ENCODE data around the gene FABP7. TPM values are rescaled to one million over a fixed set of nuclear protein-coding genes. Genes with fewer than 3 reads are reported as not detected.

Gene FABP7
- total RNA-seq (not detected), polyA plus RNA-seq (not detected)

DNA sequence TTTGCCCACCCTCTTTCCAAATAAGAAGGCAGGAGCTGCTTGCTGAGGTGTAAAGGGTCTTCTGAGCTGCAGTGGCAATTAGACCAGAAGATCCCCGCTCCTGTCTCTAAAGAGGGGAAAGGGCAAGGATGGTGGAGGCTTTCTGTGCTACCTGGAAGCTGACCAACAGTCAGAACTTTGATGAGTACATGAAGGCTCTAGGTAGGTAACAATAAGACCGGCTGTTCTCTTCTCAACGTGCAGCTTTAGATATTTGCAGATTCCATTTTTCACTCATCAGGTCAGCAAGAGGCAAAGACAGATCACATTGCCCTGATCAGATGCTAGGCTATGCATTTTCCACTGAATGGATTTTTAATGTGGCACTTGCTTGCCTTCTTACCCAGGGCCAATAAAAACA lies at the start of gene FABP7:
Gene FABP7 (plus strand): TSS at position 50 of the 400 bp plus-strand sequence. CDS start 79 bp downstream, at position 129.
- Histone ChIP-seq H3K27me3 (ENCODE audit: insufficient read depth, low read length, poor library complexity, severe bottlenecking) (no peaks in the 10 kb centered on the region), H3K36me3 (ENCODE audit: insufficient read depth, low read length) (no peaks in the 10 kb centered on the region), H3K4me1 (ENCODE audit: insufficient read depth, low read length) (no peaks in the 10 kb centered on the region), H3K27ac (ENCODE audit: low read depth, low read length) (no peak within 1 kb of the TSS), H3K9me3 (ENCODE audit: low read length) (no peaks in the 10 kb centered on the region), H3K4me3 (ENCODE audit: low read length) (no peak within 1 kb of the TSS)
- peak within 1 kb of the TSS in 1 of 8 donors; percentile 52 for H3K27ac Mint-ChIP-seq
- H3K27me3 Mint-ChIP-seq = peaks cover 2 to 14% of the 10 kb centered on the region in 2 donors
- ChIA-PET CTCF (no interaction called here), POLR2A (no interaction called here)
- DNase-seq = no peak
- no peaks in the 10 kb centered on the region for H3K36me3 Mint-ChIP-seq
- H3K4me1 Mint-ChIP-seq = no peaks in the 10 kb centered on the region
- H3K4me3 Mint-ChIP-seq = no peak within 1 kb of the TSS
- H3K9me3 Mint-ChIP-seq = peaks cover 0 to 5% (median 0%) of the 10 kb centered on the region in 5 donors

DNA sequence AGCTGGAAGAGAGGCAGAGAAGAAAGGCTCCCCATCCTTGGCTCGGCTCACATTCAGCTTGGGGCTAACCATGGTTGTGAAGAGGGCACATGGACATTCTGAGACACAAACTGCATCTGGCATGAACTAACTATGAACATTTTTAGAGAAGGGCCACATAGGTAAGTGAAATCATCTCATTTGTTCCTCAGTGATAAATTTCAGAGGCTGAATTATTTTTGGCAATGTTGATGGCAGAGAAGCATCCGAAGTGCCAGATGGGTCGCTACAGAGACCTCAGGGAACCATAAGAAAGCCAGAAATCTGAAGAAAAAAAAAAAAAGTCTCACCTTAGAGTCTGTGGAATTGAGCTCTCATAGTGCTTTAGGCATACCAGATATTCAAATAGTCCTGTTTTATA lies 49.2 kb upstream of the FABP7 start:
- H3K27me3 Mint-ChIP-seq = peaks cover 6 to 10% of the 10 kb centered on the region in 2 donors
- no peaks in the 10 kb centered on the region for H3K36me3 ChIP-seq (ENCODE audit: insufficient read depth, low read length)
- H3K27ac ChIP-seq (ENCODE audit: low read depth, low read length) = no peak overlapping the region
- H3K27ac Mint-ChIP-seq = no peak overlapping the region
- H3K4me3 ChIP-seq (ENCODE audit: low read length) = no peak overlapping the region
- H3K9me3 Mint-ChIP-seq = peaks cover 0 to 3% (median 0%) of the 10 kb centered on the region in 5 donors
- no peaks in the 10 kb centered on the region for H3K4me1 ChIP-seq (ENCODE audit: insufficient read depth, low read length)
- H3K27me3 ChIP-seq (ENCODE audit: insufficient read depth, low read length, poor library complexity, severe bottlenecking) = no peaks in the 10 kb centered on the region
- no peaks in the 10 kb centered on the region for H3K4me1 Mint-ChIP-seq
- CTCF ChIA-PET = interaction anchor here (1.1 to 2.0 kb wide), 2 partner anchors 16 to 109 kb away, joined by 3 to 10 read pairs; no protein-coding TSS in a partner anchor
- no peak for DNase-seq
- POLR2A ChIA-PET = no interaction called here
- no peaks in the 10 kb centered on the region for H3K36me3 Mint-ChIP-seq
- no peaks in the 10 kb centered on the region for H3K9me3 ChIP-seq (ENCODE audit: low read length)
- no peak overlapping the region for H3K4me3 Mint-ChIP-seq

DNA sequence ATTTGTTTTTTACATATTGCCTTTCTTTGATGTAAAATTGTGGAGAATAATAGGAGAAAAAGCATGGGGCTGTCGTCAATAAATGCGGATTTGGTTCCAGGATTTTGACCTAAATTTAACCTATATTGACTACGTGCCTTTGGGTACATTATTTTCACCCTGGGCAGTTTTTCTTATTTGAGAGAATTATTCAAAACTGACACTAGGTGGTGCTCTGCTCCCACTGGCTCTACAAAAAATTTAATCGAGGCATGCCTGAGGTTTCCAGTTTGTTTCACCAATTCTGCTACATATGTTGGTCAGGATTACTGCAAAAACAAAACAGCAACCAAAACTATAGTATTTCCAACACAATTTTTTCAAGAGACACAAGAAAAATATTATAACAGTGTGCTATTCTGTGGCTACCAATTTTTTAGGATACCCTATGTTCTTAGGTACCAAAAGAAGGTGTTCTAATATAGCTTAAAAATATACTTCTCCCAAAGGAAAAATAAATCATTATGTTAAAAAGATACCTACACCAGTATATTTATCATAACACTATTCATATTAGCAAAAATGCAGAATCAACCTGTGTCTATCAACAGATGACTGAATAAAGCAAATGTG lies 48.6 kb upstream of the FABP7 start:
- peak in 1 of 5 donors; percentile 15 for DNase-seq
- CTCF ChIA-PET = interaction anchor here (2.0 kb wide), 1 partner anchor 108 kb away, joined by 10 read pairs; no protein-coding TSS in a partner anchor
- no peak overlapping the region for H3K27ac Mint-ChIP-seq

DNA sequence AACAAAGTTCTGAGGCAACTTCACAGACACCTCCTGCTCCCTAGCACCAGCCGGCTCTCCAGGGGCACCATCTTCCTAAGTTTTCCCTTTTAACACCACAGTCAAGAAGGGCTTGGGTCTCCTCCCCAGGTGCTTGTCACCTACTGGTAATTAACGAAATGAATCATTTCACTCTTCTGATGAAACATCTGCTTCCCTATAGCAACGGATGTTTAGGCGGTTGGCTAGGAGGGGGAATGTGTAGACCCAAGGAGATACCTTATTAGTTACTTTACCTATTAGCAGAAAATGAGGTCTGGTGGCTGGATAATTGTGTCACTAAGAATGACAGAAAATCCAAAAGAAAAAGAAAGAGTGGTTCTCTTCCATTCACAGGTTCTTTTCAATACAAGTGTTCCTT lies 46.3 kb upstream of the FABP7 start:
- Histone ChIP-seq H3K4me1 (ENCODE audit: insufficient read depth, low read length) (no peaks in the 10 kb centered on the region), H3K27ac (ENCODE audit: low read depth, low read length) (no peak overlapping the region), H3K36me3 (ENCODE audit: insufficient read depth, low read length) (no peaks in the 10 kb centered on the region), H3K4me3 (ENCODE audit: low read length) (no peak overlapping the region), H3K27me3 (ENCODE audit: insufficient read depth, low read length, poor library complexity, severe bottlenecking) (no peaks in the 10 kb centered on the region), H3K9me3 (ENCODE audit: low read length) (no peaks in the 10 kb centered on the region)
- Mint-ChIP-seq H3K27ac (no peak overlapping the region), H3K9me3 (peaks cover 0 to 3% (median 0%) of the 10 kb centered on the region in 5 donors), H3K27me3 (peaks cover 1 to 11% of the 10 kb centered on the region in 2 donors), H3K4me3 (no peak overlapping the region), H3K36me3 (no peaks in the 10 kb centered on the region), H3K4me1 (no peaks in the 10 kb centered on the region)
- ChIA-PET POLR2A (no interaction called here), CTCF (no interaction called here)
- no peak for DNase-seq

More for the DNA sequence above, 48.6 kb upstream of the FABP7 start:
- H3K27me3 ChIP-seq (ENCODE audit: insufficient read depth, low read length, poor library complexity, severe bottlenecking) = no peaks in the 10 kb centered on the region
- H3K4me1 Mint-ChIP-seq = no peaks in the 10 kb centered on the region
- POLR2A ChIA-PET = no interaction called here
- H3K9me3 Mint-ChIP-seq = peaks cover 0 to 3% (median 0%) of the 10 kb centered on the region in 5 donors
- peaks cover 6 to 13% of the 10 kb centered on the region in 2 donors for H3K27me3 Mint-ChIP-seq
- no peaks in the 10 kb centered on the region for H3K36me3 Mint-ChIP-seq
- H3K4me3 ChIP-seq (ENCODE audit: low read length) = no peak overlapping the region
- no peak overlapping the region for H3K4me3 Mint-ChIP-seq
- no peak overlapping the region for H3K27ac ChIP-seq (ENCODE audit: low read depth, low read length)
- no peaks in the 10 kb centered on the region for H3K4me1 ChIP-seq (ENCODE audit: insufficient read depth, low read length)
- H3K9me3 ChIP-seq (ENCODE audit: low read length) = no peaks in the 10 kb centered on the region
- no peaks in the 10 kb centered on the region for H3K36me3 ChIP-seq (ENCODE audit: insufficient read depth, low read length)

DNA sequence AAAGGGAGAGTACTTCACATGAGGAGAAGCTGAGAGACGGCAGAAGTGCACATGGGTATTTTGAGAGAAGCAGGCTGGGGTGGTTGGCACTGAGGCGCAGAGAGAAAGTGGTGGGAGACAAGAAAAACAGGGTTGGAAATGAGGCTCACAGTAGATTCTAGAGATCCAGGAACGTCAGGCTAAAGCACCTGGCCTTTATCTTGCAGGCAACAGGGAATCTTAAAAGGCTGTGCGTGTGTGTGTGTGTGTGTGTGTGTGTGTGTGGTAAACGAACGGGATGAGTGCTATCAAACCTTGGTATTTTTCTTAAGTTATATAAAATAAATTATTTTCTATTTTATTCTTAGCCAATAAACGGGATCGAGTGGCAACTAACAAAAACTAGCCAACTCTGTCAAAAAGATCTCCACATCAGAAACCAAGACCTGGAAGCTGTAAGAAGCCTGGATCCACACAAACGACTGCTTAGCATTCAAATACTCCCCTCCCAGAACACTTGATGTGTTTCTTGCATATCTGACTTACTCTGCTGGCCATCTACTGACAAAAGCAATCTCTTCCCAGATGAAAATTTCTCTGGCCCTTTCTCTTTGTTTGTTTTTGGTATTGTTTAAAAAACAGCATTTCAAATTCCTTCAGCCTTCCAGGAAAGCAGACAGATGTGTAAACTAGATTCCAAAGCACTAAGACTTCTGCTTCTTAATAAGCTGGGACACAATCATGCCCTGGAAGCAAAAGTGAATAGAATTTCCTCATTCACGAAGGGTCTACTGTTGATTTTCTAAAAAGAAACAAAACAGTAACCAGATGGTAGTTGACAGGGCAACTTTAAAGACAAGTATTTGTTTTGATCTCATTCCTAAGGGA lies 44.8 kb upstream of the FABP7 start:
- Histone ChIP-seq H3K36me3 (ENCODE audit: insufficient read depth, low read length) (no peaks in the 10 kb centered on the region), H3K27ac (ENCODE audit: low read depth, low read length) (no peak overlapping the region), H3K4me1 (ENCODE audit: insufficient read depth, low read length) (no peaks in the 10 kb centered on the region), H3K4me3 (ENCODE audit: low read length) (no peak overlapping the region), H3K27me3 (ENCODE audit: insufficient read depth, low read length, poor library complexity, severe bottlenecking) (no peaks in the 10 kb centered on the region), H3K9me3 (ENCODE audit: low read length) (no peaks in the 10 kb centered on the region)
- H3K4me3 Mint-ChIP-seq = peak overlapping the region in 1 of 7 donors; percentile 20
- H3K4me1 Mint-ChIP-seq = no peaks in the 10 kb centered on the region
- peaks cover 0 to 11% of the 10 kb centered on the region in 2 donors for H3K27me3 Mint-ChIP-seq
- no peak for DNase-seq
- ChIA-PET CTCF (no interaction called here), POLR2A (no interaction called here)
- H3K27ac Mint-ChIP-seq = no peak overlapping the region
- H3K9me3 Mint-ChIP-seq = peaks cover 0 to 3% (median 0%) of the 10 kb centered on the region in 5 donors
- H3K36me3 Mint-ChIP-seq = no peaks in the 10 kb centered on the region

DNA sequence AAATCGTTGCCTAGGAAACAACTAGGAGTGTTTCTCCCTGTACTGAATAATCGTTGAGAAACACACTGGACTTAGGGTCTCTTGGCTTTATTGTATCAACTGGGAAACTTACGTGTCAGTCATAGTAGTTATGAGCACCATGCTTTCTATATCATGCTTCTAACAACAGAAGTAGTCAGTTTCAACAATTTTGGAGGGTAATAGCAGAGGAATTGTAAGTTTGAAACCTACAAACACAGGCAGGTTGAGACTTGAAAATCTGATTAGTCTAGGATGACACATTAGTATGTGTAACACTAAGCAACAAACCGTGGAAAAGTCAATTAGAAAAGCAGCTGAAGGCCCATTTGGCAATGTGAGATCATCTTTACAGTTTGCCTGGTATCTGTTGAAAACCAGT lies 43.9 kb upstream of the FABP7 start:
- Histone ChIP-seq H3K36me3 (ENCODE audit: insufficient read depth, low read length) (no peaks in the 10 kb centered on the region), H3K27ac (ENCODE audit: low read depth, low read length) (no peak overlapping the region), H3K4me3 (ENCODE audit: low read length) (no peak overlapping the region), H3K4me1 (ENCODE audit: insufficient read depth, low read length) (no peaks in the 10 kb centered on the region), H3K27me3 (ENCODE audit: insufficient read depth, low read length, poor library complexity, severe bottlenecking) (no peaks in the 10 kb centered on the region), H3K9me3 (ENCODE audit: low read length) (no peaks in the 10 kb centered on the region)
- CTCF ChIA-PET = no interaction called here
- Mint-ChIP-seq H3K27ac (no peak overlapping the region), H3K4me1 (no peaks in the 10 kb centered on the region), H3K36me3 (no peaks in the 10 kb centered on the region), H3K4me3 (no peak overlapping the region), H3K9me3 (peaks cover 0 to 3% (median 0%) of the 10 kb centered on the region in 5 donors), H3K27me3 (peaks cover 0 to 7% of the 10 kb centered on the region in 2 donors)
- DNase-seq = no peak
- POLR2A ChIA-PET = no interaction called here

DNA sequence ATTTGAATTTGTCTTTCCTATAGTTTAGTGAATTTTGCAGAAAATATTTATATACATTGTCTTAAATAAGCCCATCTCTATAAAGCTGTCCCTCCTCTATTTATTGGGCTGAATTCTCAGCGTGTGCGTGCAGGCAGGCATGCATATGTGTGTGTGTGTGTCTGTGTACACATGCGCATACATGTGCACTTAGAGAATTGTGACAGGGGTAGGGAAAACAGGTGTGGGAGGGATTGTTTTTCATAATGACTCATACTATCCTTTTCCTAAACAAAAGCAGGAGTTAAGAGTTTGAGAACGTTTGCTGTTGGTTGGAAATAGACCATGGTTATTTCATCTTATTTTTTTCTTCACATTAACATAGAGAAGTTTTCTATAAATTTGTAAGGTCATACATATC lies 43.4 kb upstream of the FABP7 start:
- POLR2A ChIA-PET = no interaction called here

DNA sequence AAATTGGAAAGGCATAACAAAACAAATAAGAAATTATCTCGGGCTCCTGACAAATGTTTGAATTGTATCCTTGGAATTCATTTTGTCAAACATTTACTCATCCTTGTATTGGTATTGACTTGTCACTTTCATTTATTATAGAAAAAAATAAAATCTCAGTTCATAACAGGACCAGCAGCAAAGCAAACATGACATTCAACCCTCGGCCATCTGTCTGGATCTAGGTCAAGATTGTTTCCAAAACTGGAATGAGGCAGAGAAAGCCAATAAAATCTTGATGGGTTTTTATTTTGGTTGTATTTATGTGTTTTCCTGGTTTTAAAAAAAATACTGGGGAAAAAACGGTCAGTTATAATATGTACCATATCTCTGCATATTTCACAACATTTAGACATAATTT lies 42.9 kb upstream of the FABP7 start:
- Histone ChIP-seq H3K27me3 (ENCODE audit: insufficient read depth, low read length, poor library complexity, severe bottlenecking) (no peaks in the 10 kb centered on the region), H3K36me3 (ENCODE audit: insufficient read depth, low read length) (no peaks in the 10 kb centered on the region), H3K4me3 (ENCODE audit: low read length) (no peak overlapping the region), H3K9me3 (ENCODE audit: low read length) (no peaks in the 10 kb centered on the region), H3K4me1 (ENCODE audit: insufficient read depth, low read length) (no peaks in the 10 kb centered on the region), H3K27ac (ENCODE audit: low read depth, low read length) (no peak overlapping the region)
- CTCF ChIA-PET = no interaction called here
- Mint-ChIP-seq H3K9me3 (peaks cover 0 to 3% (median 0%) of the 10 kb centered on the region in 5 donors), H3K27ac (no peak overlapping the region), H3K4me1 (no peaks in the 10 kb centered on the region), H3K36me3 (no peaks in the 10 kb centered on the region), H3K27me3 (peaks cover 2 to 7% of the 10 kb centered on the region in 2 donors), H3K4me3 (no peak overlapping the region)
- no peak for DNase-seq
- POLR2A ChIA-PET = no interaction called here

More for the DNA sequence above, 43.4 kb upstream of the FABP7 start:
- no peak overlapping the region for H3K27ac Mint-ChIP-seq
- peaks cover 2 to 7% of the 10 kb centered on the region in 2 donors for H3K27me3 Mint-ChIP-seq
- Histone ChIP-seq H3K4me1 (ENCODE audit: insufficient read depth, low read length) (no peaks in the 10 kb centered on the region), H3K36me3 (ENCODE audit: insufficient read depth, low read length) (no peaks in the 10 kb centered on the region), H3K27ac (ENCODE audit: low read depth, low read length) (no peak overlapping the region), H3K27me3 (ENCODE audit: insufficient read depth, low read length, poor library complexity, severe bottlenecking) (no peaks in the 10 kb centered on the region), H3K9me3 (ENCODE audit: low read length) (no peaks in the 10 kb centered on the region), H3K4me3 (ENCODE audit: low read length) (no peak overlapping the region)
- no peak for DNase-seq
- CTCF ChIA-PET = no interaction called here
- peaks cover 0 to 3% (median 0%) of the 10 kb centered on the region in 5 donors for H3K9me3 Mint-ChIP-seq
- H3K4me3 Mint-ChIP-seq = no peak overlapping the region
- H3K4me1 Mint-ChIP-seq = no peaks in the 10 kb centered on the region
- no peaks in the 10 kb centered on the region for H3K36me3 Mint-ChIP-seq
